NOMO-1 treated with dmso at 0.1 percent for 144 hours (cell line): Measurements from ENCODE around the gene SEPTIN14.
"Not testable (repeated sequence)": the region's sequence is repeated elsewhere in the genome, so short reads cannot be mapped to it uniquely, and the experiment has no call there.

Experiments used
- DNase-seq: peaks from one replicate; lab custom pipeline; 2025; ENCODE audit not compliant: unreplicated experiment; lab: John Stamatoyannopoulos, UW

Gene SEPTIN14

GRCh38 chr7:55862652-55863051 is at the start of gene SEPTIN14:
Gene SEPTIN14 (minus strand): TSS chr7:55862752. CDS start chr7:55861996, 756 bp downstream.
- DNase-seq: not testable (repeated sequence)

DNA sequence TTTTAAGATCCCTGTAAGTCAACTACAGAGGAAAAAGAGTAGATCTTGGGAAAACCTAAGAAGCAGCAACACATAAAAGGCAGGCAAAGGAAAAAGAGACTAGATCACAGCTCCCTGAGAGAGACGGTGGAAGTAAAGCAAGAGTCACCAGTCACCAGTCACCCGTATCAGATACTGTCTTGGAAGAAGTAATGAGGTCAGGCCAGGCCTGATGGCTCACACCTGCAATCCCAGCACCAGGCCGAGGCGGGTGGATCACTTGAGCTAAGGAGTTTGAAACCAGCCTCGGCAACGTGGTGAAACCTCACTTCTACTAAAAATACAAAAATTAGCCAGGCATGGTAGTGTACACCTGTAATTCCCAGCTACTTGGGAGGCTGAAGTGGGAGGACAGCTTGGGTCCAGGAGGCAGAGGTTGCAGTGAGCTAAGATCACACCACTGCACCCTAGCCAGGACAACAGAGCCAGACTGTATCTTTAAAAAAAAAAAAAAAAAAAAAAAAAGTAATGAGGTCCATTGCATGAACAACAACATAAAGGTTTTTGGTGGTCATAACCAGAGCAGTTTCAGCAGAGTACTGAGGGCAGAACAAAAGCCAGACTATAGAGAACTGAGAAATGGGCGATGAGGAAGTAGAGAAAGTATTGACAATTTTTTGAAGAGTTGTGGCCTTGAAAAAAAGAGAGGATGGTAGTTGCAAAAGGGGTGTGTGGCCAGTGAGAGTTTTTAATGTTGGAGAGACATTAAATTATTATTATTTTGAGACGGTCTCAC is 41.6 kb upstream of the SEPTIN14 start:
- DNase-seq: peak; percentile 7

DNA sequence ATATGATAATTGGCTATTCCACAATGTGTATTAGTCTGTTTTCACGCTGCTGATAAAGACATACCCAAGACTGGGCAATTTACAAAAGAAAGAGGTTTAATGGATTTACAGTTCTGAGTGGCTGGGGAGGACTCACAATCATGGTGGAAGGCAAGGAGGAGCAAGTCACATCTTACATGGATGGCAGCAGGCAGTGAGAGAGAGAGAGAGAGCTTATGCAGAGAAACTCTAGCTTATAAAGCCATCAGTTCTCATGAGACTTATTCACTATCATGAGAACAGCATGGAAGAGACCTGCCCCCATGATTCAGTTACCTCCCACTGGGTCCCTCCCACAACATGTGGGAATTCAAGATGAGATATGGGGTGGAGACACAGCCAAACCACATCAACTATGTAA is 38.5 kb upstream of the SEPTIN14 start:
- not testable (repeated sequence) for DNase-seq

DNA sequence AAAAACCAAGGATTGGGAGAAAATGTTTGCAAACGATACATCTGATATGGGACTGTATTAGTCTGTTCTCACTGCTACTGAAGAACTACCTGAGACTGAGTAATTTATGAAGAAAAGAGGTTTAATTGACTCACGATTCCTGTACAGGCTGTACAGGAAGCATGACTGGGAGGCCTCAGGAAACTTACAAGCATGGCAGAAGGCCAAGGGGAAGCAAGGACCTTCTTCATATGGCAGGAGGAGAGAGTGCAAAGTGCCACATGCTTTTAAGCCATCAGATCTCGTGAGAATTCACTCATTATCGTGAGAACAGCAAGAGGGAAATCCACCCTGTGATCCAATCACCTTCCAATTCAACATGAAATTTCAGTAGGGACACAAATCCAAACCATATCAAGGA is 35.7 kb upstream of the SEPTIN14 start:
- no peak for DNase-seq

DNA sequence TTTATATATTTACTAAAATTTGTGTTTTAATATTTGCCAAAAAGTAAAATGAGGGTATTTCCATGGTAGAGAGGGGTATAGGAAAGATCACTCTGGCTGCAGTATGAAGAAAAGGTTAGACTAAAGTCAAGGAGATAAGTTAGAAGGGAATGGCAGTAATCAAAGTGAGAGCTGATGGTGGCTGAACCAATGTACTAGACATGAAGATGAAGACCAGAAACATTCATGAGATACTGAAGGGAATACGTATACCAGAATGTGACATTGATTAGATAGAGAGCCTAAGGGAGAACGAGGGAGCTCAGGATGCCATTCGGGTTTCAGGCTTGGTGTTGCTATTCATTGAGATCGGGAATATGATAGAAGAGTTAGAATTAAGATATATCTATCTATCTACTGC is 32.5 kb upstream of the SEPTIN14 start:
- DNase-seq: no peak

GRCh38 chr7:55893940-55894339 is 31.4 kb upstream of the SEPTIN14 start:
- no peak for DNase-seq

DNA sequence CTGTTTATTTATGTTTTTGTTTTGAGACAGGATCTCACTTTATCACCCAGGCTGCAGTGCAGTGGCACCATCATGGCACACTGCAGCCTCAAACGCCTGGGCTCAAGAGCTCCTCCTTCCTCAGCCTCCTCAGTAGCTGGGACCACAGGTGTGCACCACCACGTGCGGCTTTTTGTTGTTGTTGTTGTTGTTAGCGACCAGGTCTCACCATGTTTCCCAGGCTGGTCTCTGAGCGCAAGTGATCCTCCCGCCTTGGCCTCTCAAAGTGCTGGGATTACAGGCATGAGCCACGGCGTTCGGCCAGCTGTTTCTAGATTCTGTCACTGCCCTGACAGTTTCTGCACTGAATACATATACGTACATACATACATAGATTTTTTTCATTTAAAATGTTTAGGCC is 25.8 kb upstream of the SEPTIN14 start:
- not testable (repeated sequence) for DNase-seq

- no peak for DNase-seq
Observed at GRCh38 chr7:55887821-55888247, 25.3 kb upstream of the SEPTIN14 start.

GRCh38 chr7:55884321-55884720 is 21.8 kb upstream of the SEPTIN14 start:
- DNase-seq: no peak

- DNase-seq: no peak
Observed at GRCh38 chr7:55878691-55879090, 16.1 kb upstream of the SEPTIN14 start.

DNA sequence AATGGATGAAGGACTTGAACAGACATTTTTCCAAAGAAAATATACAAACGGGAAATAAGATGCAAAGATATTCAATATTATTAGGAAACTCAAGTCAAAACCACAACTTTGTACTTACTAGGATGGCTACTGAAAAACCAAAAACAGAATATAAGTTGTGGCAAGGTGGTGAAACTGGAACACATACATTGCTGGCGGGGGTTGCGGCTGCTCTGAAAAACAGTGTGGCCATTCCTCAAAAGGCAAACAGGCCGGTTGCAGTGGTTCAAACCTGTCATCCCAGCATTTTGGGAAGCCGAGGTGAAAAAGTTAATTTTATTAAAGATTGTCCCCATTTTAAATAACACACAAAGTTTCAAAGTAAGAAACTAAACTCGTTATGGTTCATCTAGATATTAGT is 14.8 kb upstream of the SEPTIN14 start:
- DNase-seq: no peak

DNA sequence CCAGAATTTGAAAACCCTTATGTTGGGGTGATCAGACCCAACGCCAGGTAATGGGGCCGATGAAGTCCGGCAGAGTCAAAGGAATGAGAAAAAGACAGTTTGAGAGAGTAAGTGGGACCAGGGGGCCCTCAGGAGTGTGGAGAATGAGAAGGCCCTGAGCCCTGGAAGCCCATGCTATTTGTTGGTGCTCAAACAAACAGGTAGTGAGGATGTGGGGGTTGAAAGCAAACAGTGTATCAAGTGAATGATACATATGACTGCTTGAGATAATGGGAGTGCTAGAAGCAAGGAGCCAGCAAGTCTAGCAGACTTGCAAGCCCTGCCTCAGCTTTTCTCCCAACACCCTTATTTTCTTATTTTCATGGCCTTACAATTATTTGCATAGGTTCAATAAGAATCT is 11.2 kb upstream of the SEPTIN14 start:
- no peak for DNase-seq

GRCh38 chr7:55871932-55872485 is 9.5 kb upstream of the SEPTIN14 start:
- no peak for DNase-seq

DNA sequence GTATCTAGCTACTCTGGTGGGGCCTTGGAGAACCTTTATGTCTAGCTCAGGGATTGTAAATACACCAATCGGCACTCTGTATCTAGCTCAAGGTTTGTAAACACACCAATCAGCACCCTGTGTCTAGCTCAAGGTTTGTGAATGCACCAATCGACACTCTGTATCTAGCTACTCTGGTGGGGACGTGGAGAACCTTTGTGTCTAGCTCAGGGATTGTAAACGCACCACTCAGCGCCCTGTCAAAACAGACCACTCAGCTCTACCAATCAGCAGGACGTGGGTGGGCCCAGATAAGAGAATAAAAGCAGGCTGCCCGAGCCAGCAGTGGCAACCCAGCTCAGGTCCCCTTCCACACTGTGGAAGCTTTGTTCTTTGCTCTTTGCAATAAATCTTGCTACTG is 6.4 kb upstream of the SEPTIN14 start:
- DNase-seq: not testable (repeated sequence)

- DNase-seq: not testable (repeated sequence)
Observed at GRCh38 chr7:55845164-55845563, 17.4 kb downstream of the SEPTIN14 start.

GRCh38 chr7:55838595-55838994 is 24.0 kb downstream of the SEPTIN14 start:
- no peak for DNase-seq

DNA sequence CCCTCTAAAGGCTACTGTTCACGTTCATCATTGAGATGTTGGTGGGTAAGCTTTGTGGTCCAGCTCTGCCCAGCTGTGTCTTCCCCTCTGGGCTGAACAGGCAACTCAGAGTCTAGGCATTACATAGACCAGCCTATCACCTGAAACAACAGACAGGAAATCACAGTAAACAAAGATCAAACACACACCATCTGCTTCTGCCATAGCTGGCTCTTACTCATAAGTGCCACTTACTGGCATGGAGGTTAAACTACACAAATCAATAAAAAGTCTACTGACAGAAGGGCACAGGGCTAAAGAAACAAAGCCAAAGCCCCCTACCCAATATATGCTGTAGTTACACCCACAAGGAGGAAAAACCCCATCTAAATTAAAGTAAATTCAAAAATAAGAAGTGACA is 35.0 kb downstream of the SEPTIN14 start:
- no peak for DNase-seq

- no peak for DNase-seq
Observed at GRCh38 chr7:55818686-55819085, 43.9 kb downstream of the SEPTIN14 start.

GRCh38 chr7:55797260-55797659 is 65.3 kb downstream of the SEPTIN14 start:
- not testable (repeated sequence) for DNase-seq

- no peak for DNase-seq
Observed at GRCh38 chr7:55794527-55794926, 68.0 kb downstream of the SEPTIN14 start.

- DNase-seq: no peak
Observed at GRCh38 chr7:55792048-55792447, 70.5 kb downstream of the SEPTIN14 start.

- DNase-seq: no peak
Observed at GRCh38 chr7:55787796-55788195, 74.8 kb downstream of the SEPTIN14 start.

- no peak for DNase-seq
Observed at GRCh38 chr7:55786901-55787300, 75.7 kb downstream of the SEPTIN14 start.
